Astrocyte of the hippocampus (primary cell): ENCODE data around the gene HAO2.

Source experiments
- DNase-seq: peaks from one replicate; pipeline ENCODE4 v3.0.0; 2011; ENCODE audit warnings: low read depth, low spot score

Gene HAO2

DNA sequence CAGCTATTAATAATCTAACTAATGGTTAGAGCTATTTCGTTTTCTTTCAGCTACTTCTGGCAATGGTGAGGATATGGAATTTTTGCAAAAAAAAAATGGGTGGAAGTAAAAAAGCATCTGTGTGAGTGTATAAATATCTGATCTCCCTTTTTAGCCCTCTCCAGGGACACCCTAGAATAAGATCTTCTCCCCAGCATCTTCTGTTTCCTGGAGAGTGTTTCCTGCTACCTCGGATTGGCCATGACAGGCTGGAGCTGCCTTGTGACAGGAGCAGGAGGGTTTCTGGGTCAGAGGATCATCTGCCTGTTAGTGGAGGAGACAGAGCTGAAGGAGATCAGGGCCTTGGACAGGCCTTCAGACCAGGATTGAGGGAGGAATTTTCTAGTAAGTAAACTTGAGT is 70.2 kb downstream of the HAO2 start:
- DNase-seq: no peak

GRCh38 chr1:119440721-119441307 is 72.2 kb downstream of the HAO2 start:
- DNase-seq: no peak

GRCh38 chr1:119442756-119443155 is 74.2 kb downstream of the HAO2 start:
- no peak for DNase-seq
